ENCODE measurements around the gene VILL.

DNA sequence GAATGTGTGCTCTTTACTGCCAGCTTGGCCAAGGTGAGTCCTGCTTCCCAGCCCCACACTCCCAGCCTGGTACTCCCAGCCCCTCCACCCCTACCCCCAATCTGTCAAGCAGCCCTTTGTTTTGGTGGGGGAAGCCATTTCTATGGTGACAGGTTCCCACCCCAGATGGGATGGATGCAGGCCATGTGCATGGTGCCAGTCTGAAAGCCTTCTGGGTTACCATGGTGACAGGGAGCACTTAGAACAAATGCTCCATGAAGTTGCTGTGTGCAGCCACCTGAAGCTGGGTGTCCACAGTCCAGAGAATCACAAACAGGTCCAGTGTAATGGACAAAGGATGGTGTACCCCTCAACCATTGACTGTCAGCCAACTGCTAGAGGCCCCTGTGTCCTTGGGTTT is 19.1 kb upstream of the VILL start:
- no peak for TF ChIP-seq EZH2 (IDR thresholded peaks at IDR 0.05; ENCODE audit: low read length, missing control alignments)
- TF ChIP-seq, protein P1, sequence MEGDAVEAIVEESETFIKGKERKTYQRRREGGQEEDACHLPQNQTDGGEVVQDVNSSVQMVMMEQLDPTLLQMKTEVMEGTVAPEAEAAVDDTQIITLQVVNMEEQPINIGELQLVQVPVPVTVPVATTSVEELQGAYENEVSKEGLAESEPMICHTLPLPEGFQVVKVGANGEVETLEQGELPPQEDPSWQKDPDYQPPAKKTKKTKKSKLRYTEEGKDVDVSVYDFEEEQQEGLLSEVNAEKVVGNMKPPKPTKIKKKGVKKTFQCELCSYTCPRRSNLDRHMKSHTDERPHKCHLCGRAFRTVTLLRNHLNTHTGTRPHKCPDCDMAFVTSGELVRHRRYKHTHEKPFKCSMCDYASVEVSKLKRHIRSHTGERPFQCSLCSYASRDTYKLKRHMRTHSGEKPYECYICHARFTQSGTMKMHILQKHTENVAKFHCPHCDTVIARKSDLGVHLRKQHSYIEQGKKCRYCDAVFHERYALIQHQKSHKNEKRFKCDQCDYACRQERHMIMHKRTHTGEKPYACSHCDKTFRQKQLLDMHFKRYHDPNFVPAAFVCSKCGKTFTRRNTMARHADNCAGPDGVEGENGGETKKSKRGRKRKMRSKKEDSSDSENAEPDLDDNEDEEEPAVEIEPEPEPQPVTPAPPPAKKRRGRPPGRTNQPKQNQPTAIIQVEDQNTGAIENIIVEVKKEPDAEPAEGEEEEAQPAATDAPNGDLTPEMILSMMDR (conservative IDR thresholded peaks at IDR 0.05 in 1 of 2, IDR thresholded peaks at IDR 0.05 in 1 of 2; ENCODE audit: low read depth in 1 of 2, low read length in 2 of 2), result no peak

All from fibroblast of lung (primary cell).